ENCODE results near the gene LRMDA.

The LRMDA gene

GRCh38 chr10:75544386-75544785 is 113.0 kb downstream of the LRMDA start:
- no peak for DNase-seq

GRCh38 chr10:75544993-75545706 is 113.7 kb downstream of the LRMDA start:
- no peak for DNase-seq

GRCh38 chr10:75546004-75546403 is 114.6 kb downstream of the LRMDA start:
- no peak for DNase-seq

- DNase-seq = no peak
Observed at GRCh38 chr10:75547391-75548298, 116.2 kb downstream of the LRMDA start.

- no peak for DNase-seq
Observed at GRCh38 chr10:75548356-75548755, 116.9 kb downstream of the LRMDA start.

GRCh38 chr10:75550191-75550590 is 118.8 kb downstream of the LRMDA start:
- DNase-seq = no peak

- DNase-seq = no peak
Observed at GRCh38 chr10:75552171-75552570, 120.7 kb downstream of the LRMDA start.

GRCh38 chr10:75553550-75553949 is 122.1 kb downstream of the LRMDA start:
- no peak for DNase-seq

GRCh38 chr10:75555323-75555722 is 123.9 kb downstream of the LRMDA start:
- DNase-seq = no peak

GRCh38 chr10:75556320-75556719 is 124.9 kb downstream of the LRMDA start:
- DNase-seq = no peak

GRCh38 chr10:75565286-75566251 is 134.1 kb downstream of the LRMDA start:
- no peak for DNase-seq

GRCh38 chr10:75568450-75569130 is 137.2 kb downstream of the LRMDA start:
- DNase-seq = no peak

GRCh38 chr10:75569506-75569905 is 138.1 kb downstream of the LRMDA start:
- DNase-seq = no peak

- no peak for DNase-seq
Observed at GRCh38 chr10:75572478-75572877, 141.1 kb downstream of the LRMDA start.

GRCh38 chr10:75575940-75576339 is 144.5 kb downstream of the LRMDA start:
- DNase-seq = no peak

GRCh38 chr10:75582102-75582501 is 150.7 kb downstream of the LRMDA start:
- DNase-seq = no peak

GRCh38 chr10:75585294-75585693 is 153.9 kb downstream of the LRMDA start:
- DNase-seq = no peak

GRCh38 chr10:75586814-75587213 is 155.4 kb downstream of the LRMDA start:
- no peak for DNase-seq

- DNase-seq = no peak
Observed at GRCh38 chr10:75588031-75588430, 156.6 kb downstream of the LRMDA start.

- DNase-seq = no peak
Observed at GRCh38 chr10:75589895-75590654, 158.7 kb downstream of the LRMDA start.

- DNase-seq = no peak
Observed at GRCh38 chr10:75592151-75592787, 160.8 kb downstream of the LRMDA start.

All from CD4-positive, alpha-beta T cell treated with Interleukin-10 for 1 hour (primary cell).